Activated naive CD8-positive, alpha-beta T cell treated with anti-CD3 and anti-CD28 coated beads for 36 hours (primary cell): ENCODE results near the gene KCTD20. TPM values are rescaled to one million over a fixed set of nuclear protein-coding genes. Genes with fewer than 3 reads are reported as not detected.
"Not testable (repeated sequence)": the region's sequence is repeated elsewhere in the genome, so short reads cannot be mapped to it uniquely, and the experiment has no call there.

Experiments
- DNase-seq: peaks from one replicate; pipeline ENCODE4 v3.0.0; 2021
- H3K27ac Mint-ChIP-seq: one replicate; pipeline ENCODE4 v1.8.0; 2022; ENCODE audit warnings: mild to moderate bottlenecking, moderate library complexity, mixed read lengths
- H3K27me3 Mint-ChIP-seq: one replicate; pipeline ENCODE4 v1.8.0; 2022; ENCODE audit warnings: mild to moderate bottlenecking, mixed read lengths
- H3K36me3 Mint-ChIP-seq: one replicate; pipeline ENCODE4 v1.8.0; 2021; ENCODE audit warnings: mild to moderate bottlenecking, mixed read lengths
- H3K4me1 Mint-ChIP-seq: one replicate; pipeline ENCODE4 v1.8.0; 2021; ENCODE audit warnings: mixed read lengths
- H3K4me3 Mint-ChIP-seq: one replicate; pipeline ENCODE4 v1.8.0; 2022; ENCODE audit warnings: mild to moderate bottlenecking, moderate library complexity, mixed read lengths
- H3K9me3 Mint-ChIP-seq: one replicate; pipeline ENCODE4 v1.8.0; 2022; ENCODE audit warnings: mixed read lengths
- total RNA-seq, 2 experiments: library from RNA; stranded (reverse); gene quantifications; one replicate each; pipeline ENCODE4 v1.2.3, GENCODE V29; 2021

Gene KCTD20
- total RNA-seq, 2 experiments from 2014 or later: 48.4 to 56.6 TPM

GRCh38 chr6:36432151-36432671 lies 10.6 kb upstream of the KCTD20 start:
- peaks cover 4% of the 10 kb centered on the region for H3K4me1 Mint-ChIP-seq
- H3K27me3 Mint-ChIP-seq: peaks cover 4% of the 10 kb centered on the region
- H3K36me3 Mint-ChIP-seq: no peaks in the 10 kb centered on the region
- no peaks in the 10 kb centered on the region for H3K9me3 Mint-ChIP-seq
- no peak for DNase-seq
- no peak overlapping the region for H3K4me3 Mint-ChIP-seq
- peak overlapping the region; percentile 12 for H3K27ac Mint-ChIP-seq

- H3K36me3 Mint-ChIP-seq: no peaks in the 10 kb centered on the region
- no peak overlapping the region for H3K4me3 Mint-ChIP-seq
- H3K4me1 Mint-ChIP-seq: peaks cover 13% of the 10 kb centered on the region
- no peaks in the 10 kb centered on the region for H3K9me3 Mint-ChIP-seq
- no peak for DNase-seq
- H3K27me3 Mint-ChIP-seq: peaks cover 4% of the 10 kb centered on the region
- H3K27ac Mint-ChIP-seq: no peak overlapping the region
These were observed 6.3 kb upstream of the KCTD20 start for GRCh38 chr6:36436466-36436865.

- peak; percentile 85 for DNase-seq
- Mint-ChIP-seq H3K4me1 (peaks cover 32% of the 10 kb centered on the region), H3K27ac (peak overlapping the region; percentile 86), H3K9me3 (no peaks in the 10 kb centered on the region), H3K4me3 (peak overlapping the region; percentile 96), H3K36me3 (peaks cover 4% of the 10 kb centered on the region), H3K27me3 (no peaks in the 10 kb centered on the region)
These were observed 1.4 kb upstream of the KCTD20 start for GRCh38 chr6:36441307-36441894.

GRCh38 chr6:36442103-36442670 lies 613 bp upstream of the KCTD20 start:
- Mint-ChIP-seq H3K4me1 (peaks cover 36% of the 10 kb centered on the region), H3K27ac (peak overlapping the region; percentile 97), H3K27me3 (no peaks in the 10 kb centered on the region), H3K4me3 (peak overlapping the region; percentile 96), H3K9me3 (no peaks in the 10 kb centered on the region), H3K36me3 (peaks cover 6% of the 10 kb centered on the region)
- no peak for DNase-seq

GRCh38 chr6:36443471-36444428 lies 950 bp downstream of the KCTD20 start:
- no peak for DNase-seq
- no peaks in the 10 kb centered on the region for H3K27me3 Mint-ChIP-seq
- no peaks in the 10 kb centered on the region for H3K9me3 Mint-ChIP-seq
- H3K36me3 Mint-ChIP-seq: peaks cover 17% of the 10 kb centered on the region
- H3K4me1 Mint-ChIP-seq: peaks cover 42% of the 10 kb centered on the region
- peak overlapping the region; percentile 96 for H3K4me3 Mint-ChIP-seq
- H3K27ac Mint-ChIP-seq: peak overlapping the region; percentile 95

GRCh38 chr6:36444470-36444869 lies 1.7 kb downstream of the KCTD20 start:
- H3K27me3 Mint-ChIP-seq: no peaks in the 10 kb centered on the region
- H3K27ac Mint-ChIP-seq: peak overlapping the region; percentile 18
- H3K4me3 Mint-ChIP-seq: peak overlapping the region; percentile 96
- peaks cover 24% of the 10 kb centered on the region for H3K36me3 Mint-ChIP-seq
- H3K9me3 Mint-ChIP-seq: no peaks in the 10 kb centered on the region
- H3K4me1 Mint-ChIP-seq: peaks cover 46% of the 10 kb centered on the region
- no peak for DNase-seq

GRCh38 chr6:36445621-36446020 lies 2.8 kb downstream of the KCTD20 start:
- Mint-ChIP-seq H3K27ac (peak overlapping the region; percentile 19), H3K9me3 (no peaks in the 10 kb centered on the region), H3K36me3 (peaks cover 28% of the 10 kb centered on the region), H3K4me3 (no peak overlapping the region), H3K27me3 (no peaks in the 10 kb centered on the region), H3K4me1 (peaks cover 54% of the 10 kb centered on the region)
- no peak for DNase-seq

- not testable (repeated sequence) for H3K27ac Mint-ChIP-seq
These were observed 6.4 kb downstream of the KCTD20 start for GRCh38 chr6:36449173-36449572.

GRCh38 chr6:36452897-36453296 lies 10.1 kb downstream of the KCTD20 start:
- not testable (repeated sequence) for H3K9me3 Mint-ChIP-seq, DNase-seq, H3K27me3 Mint-ChIP-seq, H3K27ac Mint-ChIP-seq, H3K4me3 Mint-ChIP-seq
- peaks cover 35% of the 10 kb centered on the region for H3K36me3 Mint-ChIP-seq
- H3K4me1 Mint-ChIP-seq: peaks cover 24% of the 10 kb centered on the region

More at GRCh38 chr6:36449173-36449572, 6.4 kb downstream of the KCTD20 start:
- not testable (repeated sequence) for DNase-seq, H3K9me3 Mint-ChIP-seq, H3K4me3 Mint-ChIP-seq, H3K27me3 Mint-ChIP-seq
- H3K4me1 Mint-ChIP-seq: peaks cover 41% of the 10 kb centered on the region
- H3K36me3 Mint-ChIP-seq: peaks cover 34% of the 10 kb centered on the region

GRCh38 chr6:36455486-36456027 lies 12.8 kb downstream of the KCTD20 start:
- Mint-ChIP-seq H3K27ac (no peak overlapping the region), H3K27me3 (no peaks in the 10 kb centered on the region), H3K9me3 (no peaks in the 10 kb centered on the region), H3K4me3 (no peak overlapping the region), H3K36me3 (peaks cover 15% of the 10 kb centered on the region), H3K4me1 (peaks cover 11% of the 10 kb centered on the region)
- no peak for DNase-seq

- no peaks in the 10 kb centered on the region for H3K27me3 Mint-ChIP-seq
- H3K36me3 Mint-ChIP-seq: peaks cover 25% of the 10 kb centered on the region
- no peak overlapping the region for H3K4me3 Mint-ChIP-seq
These were observed 16.7 kb downstream of the KCTD20 start for GRCh38 chr6:36459501-36459900.

GRCh38 chr6:36460916-36461315 lies 18.1 kb downstream of the KCTD20 start:
- H3K9me3 Mint-ChIP-seq: no peaks in the 10 kb centered on the region
- H3K36me3 Mint-ChIP-seq: peaks cover 27% of the 10 kb centered on the region
- peaks cover 27% of the 10 kb centered on the region for H3K4me1 Mint-ChIP-seq
- no peak overlapping the region for H3K4me3 Mint-ChIP-seq
- no peak overlapping the region for H3K27ac Mint-ChIP-seq
- no peaks in the 10 kb centered on the region for H3K27me3 Mint-ChIP-seq
- no peak for DNase-seq

More at GRCh38 chr6:36459501-36459900, 16.7 kb downstream of the KCTD20 start:
- no peak for DNase-seq
- H3K27ac Mint-ChIP-seq: no peak overlapping the region
- no peaks in the 10 kb centered on the region for H3K9me3 Mint-ChIP-seq
- peaks cover 26% of the 10 kb centered on the region for H3K4me1 Mint-ChIP-seq

GRCh38 chr6:36461646-36462045 lies 18.8 kb downstream of the KCTD20 start:
- no peak for DNase-seq
- Mint-ChIP-seq H3K27ac (no peak overlapping the region), H3K4me3 (no peak overlapping the region), H3K36me3 (peaks cover 33% of the 10 kb centered on the region), H3K9me3 (peaks cover under 1% of the 10 kb centered on the region), H3K4me1 (peaks cover 26% of the 10 kb centered on the region), H3K27me3 (no peaks in the 10 kb centered on the region)

GRCh38 chr6:36463676-36464075 lies 20.9 kb downstream of the KCTD20 start:
- no peaks in the 10 kb centered on the region for H3K27me3 Mint-ChIP-seq

GRCh38 chr6:36464233-36464632 lies 21.4 kb downstream of the KCTD20 start:
- H3K27ac Mint-ChIP-seq: no peak overlapping the region
- H3K4me1 Mint-ChIP-seq: peaks cover 27% of the 10 kb centered on the region
- H3K36me3 Mint-ChIP-seq: peaks cover 33% of the 10 kb centered on the region
- H3K9me3 Mint-ChIP-seq: peaks cover 2% of the 10 kb centered on the region
- H3K27me3 Mint-ChIP-seq: no peaks in the 10 kb centered on the region
- no peak overlapping the region for H3K4me3 Mint-ChIP-seq
- no peak for DNase-seq

More at GRCh38 chr6:36463676-36464075, 20.9 kb downstream of the KCTD20 start:
- Mint-ChIP-seq H3K4me1 (peaks cover 24% of the 10 kb centered on the region), H3K4me3 (no peak overlapping the region), H3K9me3 (peaks cover 2% of the 10 kb centered on the region), H3K27ac (no peak overlapping the region), H3K36me3 (peaks cover 33% of the 10 kb centered on the region)
- DNase-seq: no peak
